NB4 (cell line): Measurements from ENCODE around the gene DNAI2.

Experiments
- MYC ChIP-seq: IDR thresholded peaks from 2 replicates; pipeline ENCODE4 v1.6.1; 2011; ENCODE audit warnings: low read depth, low read length
- POLR2A ChIP-seq: IDR thresholded peaks from 2 replicates; pipeline ENCODE4 v1.6.1; 2011; ENCODE audit warnings: mild to moderate bottlenecking; ENCODE audit not compliant: insufficient read length; ENCODE audit errors: extremely low read depth
- TF ChIP-seq, protein P1 (sequence below): IDR thresholded peaks from one replicate; pipeline ENCODE4 v1.5.1; 2012; ENCODE audit warnings: low read depth, low read length
- TF ChIP-seq, protein P2 (sequence below): IDR thresholded peaks from 2 replicates; pipeline ENCODE4 v1.6.1; 2011; ENCODE audit warnings: low read depth, low read length

DNA sequence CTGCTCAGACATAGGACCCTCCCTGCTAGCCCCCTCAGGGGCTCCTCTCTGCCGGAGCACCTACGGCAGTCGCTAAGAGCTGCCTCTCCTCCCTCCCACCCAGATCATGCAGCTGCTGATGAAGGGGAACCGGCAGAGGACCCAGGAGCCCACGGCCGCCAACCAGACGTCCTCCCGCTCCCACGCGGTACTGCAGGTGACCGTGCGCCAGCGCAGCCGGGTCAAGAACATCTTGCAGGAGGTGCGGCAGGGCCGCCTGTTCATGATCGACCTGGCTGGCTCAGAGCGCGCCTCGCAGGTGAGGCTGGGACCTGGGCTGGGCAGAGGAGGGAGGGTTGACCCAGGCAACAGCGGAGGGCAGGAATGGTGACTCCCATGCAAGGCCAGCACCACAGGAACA, 70.6 kb downstream of the DNAI2 start:
- TF ChIP-seq, protein P1, sequence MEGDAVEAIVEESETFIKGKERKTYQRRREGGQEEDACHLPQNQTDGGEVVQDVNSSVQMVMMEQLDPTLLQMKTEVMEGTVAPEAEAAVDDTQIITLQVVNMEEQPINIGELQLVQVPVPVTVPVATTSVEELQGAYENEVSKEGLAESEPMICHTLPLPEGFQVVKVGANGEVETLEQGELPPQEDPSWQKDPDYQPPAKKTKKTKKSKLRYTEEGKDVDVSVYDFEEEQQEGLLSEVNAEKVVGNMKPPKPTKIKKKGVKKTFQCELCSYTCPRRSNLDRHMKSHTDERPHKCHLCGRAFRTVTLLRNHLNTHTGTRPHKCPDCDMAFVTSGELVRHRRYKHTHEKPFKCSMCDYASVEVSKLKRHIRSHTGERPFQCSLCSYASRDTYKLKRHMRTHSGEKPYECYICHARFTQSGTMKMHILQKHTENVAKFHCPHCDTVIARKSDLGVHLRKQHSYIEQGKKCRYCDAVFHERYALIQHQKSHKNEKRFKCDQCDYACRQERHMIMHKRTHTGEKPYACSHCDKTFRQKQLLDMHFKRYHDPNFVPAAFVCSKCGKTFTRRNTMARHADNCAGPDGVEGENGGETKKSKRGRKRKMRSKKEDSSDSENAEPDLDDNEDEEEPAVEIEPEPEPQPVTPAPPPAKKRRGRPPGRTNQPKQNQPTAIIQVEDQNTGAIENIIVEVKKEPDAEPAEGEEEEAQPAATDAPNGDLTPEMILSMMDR, result no peak
- TF ChIP-seq POLR2A, result no peak
- TF ChIP-seq MYC, result no peak
- TF ChIP-seq, protein P2, sequence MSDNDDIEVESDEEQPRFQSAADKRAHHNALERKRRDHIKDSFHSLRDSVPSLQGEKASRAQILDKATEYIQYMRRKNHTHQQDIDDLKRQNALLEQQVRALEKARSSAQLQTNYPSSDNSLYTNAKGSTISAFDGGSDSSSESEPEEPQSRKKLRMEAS, result no peak
